GM12892 (cell line): ENCODE measurements around the gene WFIKKN2.

Experiments used
- POLR2A ChIP-seq: IDR thresholded peaks from 2 replicates; pipeline ENCODE4 v1.6.1; 2011; ENCODE audit warnings: low read depth, low read length, control low read depth
- POLR2AphosphoS5 ChIP-seq: IDR thresholded peaks from 2 replicates; pipeline ENCODE4 v1.6.1; 2011; ENCODE audit warnings: low read depth, low read length, control low read depth
- TAF1 ChIP-seq: IDR thresholded peaks from 2 replicates; pipeline ENCODE4 v1.6.1; 2011; ENCODE audit warnings: low read depth, mild to moderate bottlenecking, control low read depth, low read length, borderline replicate concordance

DNA sequence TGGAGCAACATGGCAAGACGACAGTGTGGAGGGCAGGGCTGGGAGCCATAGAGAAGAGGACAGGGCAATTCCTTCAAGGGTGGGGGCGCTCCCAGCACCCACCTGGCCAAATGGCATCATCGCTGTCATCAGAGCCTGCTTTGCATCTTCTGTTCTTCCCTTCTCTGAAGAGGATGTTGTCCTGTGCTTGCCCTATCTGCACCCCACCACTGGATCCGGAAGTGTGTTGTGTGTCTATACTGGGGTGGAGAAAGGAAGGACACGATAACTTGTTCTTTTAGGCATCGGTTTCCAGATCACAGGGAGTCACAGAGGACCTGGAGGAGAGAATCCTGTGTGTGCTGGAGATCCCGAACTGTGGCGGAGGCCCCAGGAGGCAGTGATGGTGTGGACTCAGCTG, 42.4 kb upstream of the WFIKKN2 start:
- TF ChIP-seq POLR2AphosphoS5 (no peak), POLR2A (no peak), TAF1 (no peak)
